ENCODE measurements around the gene CA12.

CA12 gene

DNA sequence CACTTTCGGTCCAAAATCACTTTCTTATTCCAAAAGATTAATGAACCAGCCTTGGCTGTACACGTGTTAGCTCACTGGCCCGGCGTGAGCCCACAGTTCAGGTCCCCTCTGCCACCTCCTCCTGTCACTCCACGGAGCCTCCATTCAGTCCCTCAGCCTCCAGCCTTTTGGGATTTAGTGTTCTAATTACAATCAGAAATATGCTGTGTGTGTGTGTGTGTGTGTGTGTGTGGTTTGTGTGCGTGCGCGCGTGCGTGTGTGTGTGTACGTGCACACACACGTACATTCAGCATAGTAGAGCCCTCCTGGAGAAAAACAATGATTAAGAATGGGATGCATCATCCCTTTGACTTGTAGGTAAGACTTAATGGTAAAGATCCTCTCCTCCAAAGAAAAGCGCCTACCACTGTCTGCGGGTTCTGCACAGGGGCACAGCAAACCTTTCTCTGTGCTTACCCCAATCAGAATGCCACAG, 801 bp downstream of the CA12 start:
- TF ChIP-seq, protein P1, sequence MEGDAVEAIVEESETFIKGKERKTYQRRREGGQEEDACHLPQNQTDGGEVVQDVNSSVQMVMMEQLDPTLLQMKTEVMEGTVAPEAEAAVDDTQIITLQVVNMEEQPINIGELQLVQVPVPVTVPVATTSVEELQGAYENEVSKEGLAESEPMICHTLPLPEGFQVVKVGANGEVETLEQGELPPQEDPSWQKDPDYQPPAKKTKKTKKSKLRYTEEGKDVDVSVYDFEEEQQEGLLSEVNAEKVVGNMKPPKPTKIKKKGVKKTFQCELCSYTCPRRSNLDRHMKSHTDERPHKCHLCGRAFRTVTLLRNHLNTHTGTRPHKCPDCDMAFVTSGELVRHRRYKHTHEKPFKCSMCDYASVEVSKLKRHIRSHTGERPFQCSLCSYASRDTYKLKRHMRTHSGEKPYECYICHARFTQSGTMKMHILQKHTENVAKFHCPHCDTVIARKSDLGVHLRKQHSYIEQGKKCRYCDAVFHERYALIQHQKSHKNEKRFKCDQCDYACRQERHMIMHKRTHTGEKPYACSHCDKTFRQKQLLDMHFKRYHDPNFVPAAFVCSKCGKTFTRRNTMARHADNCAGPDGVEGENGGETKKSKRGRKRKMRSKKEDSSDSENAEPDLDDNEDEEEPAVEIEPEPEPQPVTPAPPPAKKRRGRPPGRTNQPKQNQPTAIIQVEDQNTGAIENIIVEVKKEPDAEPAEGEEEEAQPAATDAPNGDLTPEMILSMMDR (conservative IDR thresholded peaks at IDR 0.05; ENCODE audit: low read length): no peak
- no peak for TF ChIP-seq EZH2phosphoT487 (IDR thresholded peaks at IDR 0.05; ENCODE audit: borderline replicate concordance)
- Histone ChIP-seq H3K27me3 (ENCODE audit: insufficient read depth, low read length, poor library complexity, severe bottlenecking) (no peaks in the 10 kb centered on the region), H4K20me1 (ENCODE audit: insufficient read depth, low read length, poor library complexity, severe bottlenecking) (no peaks in the 10 kb centered on the region), H3K9ac (ENCODE audit: low read depth, low read length, poor library complexity, severe bottlenecking) (no peak overlapping the region), H3K4me1 (ENCODE audit: insufficient read depth, low read length, poor library complexity, severe bottlenecking) (no peaks in the 10 kb centered on the region), H3K9me3 (ENCODE audit: insufficient read depth, low read depth, low read length) (no peaks in the 10 kb centered on the region), H2AFZ (ENCODE audit: low read length) (no peak overlapping the region), H3K9me2 (replicated peaks; ENCODE audit: low read depth, low read length) (no peaks in the 10 kb centered on the region), H3K4me3 (ENCODE audit: low read length, poor library complexity, severe bottlenecking) (no peak overlapping the region), H3F3A (ENCODE audit: low read depth) (no peaks in the 10 kb centered on the region), H3K79me2 (ENCODE audit: insufficient read depth, low read length) (no peaks in the 10 kb centered on the region), H3K4me2 (ENCODE audit: low read depth, low read length, poor library complexity, severe bottlenecking) (no peak overlapping the region), H3K36me3 (ENCODE audit: insufficient read depth, low read length) (no peaks in the 10 kb centered on the region)

DNA sequence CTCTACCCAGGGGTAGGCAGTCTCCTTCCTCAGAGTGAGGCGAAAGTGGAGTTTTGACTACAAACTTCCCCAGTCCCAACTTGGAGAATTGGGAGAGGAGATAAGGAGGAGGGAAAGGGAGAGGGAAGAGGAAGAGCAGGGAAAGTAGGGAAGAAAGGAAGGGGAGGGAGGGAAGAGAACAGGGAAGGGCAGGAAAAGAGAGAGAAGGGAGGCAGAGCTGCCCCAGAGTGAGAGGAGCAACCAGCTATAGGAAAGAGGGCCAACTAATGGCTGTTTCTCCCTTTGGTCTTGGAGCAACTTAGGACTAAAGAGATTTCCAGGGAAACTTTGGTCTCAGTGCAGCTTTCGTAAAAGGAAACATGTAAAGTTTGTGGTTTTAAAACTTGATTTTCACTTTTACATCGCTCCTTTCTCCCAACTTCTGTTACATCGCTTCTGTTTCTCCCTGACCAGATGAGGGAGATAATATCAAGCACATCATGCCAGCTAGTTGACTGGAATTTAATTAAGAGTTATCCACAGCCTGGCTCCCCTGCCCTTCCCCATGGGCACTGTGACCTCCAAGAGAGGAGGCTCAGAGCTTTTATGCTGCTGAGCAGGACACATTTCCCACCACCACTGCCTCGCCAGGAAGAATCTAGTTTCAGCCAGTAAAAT, 1.4 kb downstream of the CA12 start:
- H3K9ac ChIP-seq (ENCODE audit: low read depth, low read length, poor library complexity, severe bottlenecking): no peak overlapping the region
- H3K4me2 ChIP-seq (ENCODE audit: low read depth, low read length, poor library complexity, severe bottlenecking): no peak overlapping the region
- no peaks in the 10 kb centered on the region for H3K9me2 ChIP-seq (replicated peaks; ENCODE audit: low read depth, low read length)
- H3K4me1 ChIP-seq (ENCODE audit: insufficient read depth, low read length, poor library complexity, severe bottlenecking): no peaks in the 10 kb centered on the region
- no peaks in the 10 kb centered on the region for H3K9me3 ChIP-seq (ENCODE audit: insufficient read depth, low read depth, low read length)
- no peak overlapping the region for H3K4me3 ChIP-seq (ENCODE audit: low read length, poor library complexity, severe bottlenecking)
- no peaks in the 10 kb centered on the region for H3K79me2 ChIP-seq (ENCODE audit: insufficient read depth, low read length)
- no peaks in the 10 kb centered on the region for H3K36me3 ChIP-seq (ENCODE audit: insufficient read depth, low read length)
- no peak overlapping the region for H2AFZ ChIP-seq (ENCODE audit: low read length)
- no peaks in the 10 kb centered on the region for H4K20me1 ChIP-seq (ENCODE audit: insufficient read depth, low read length, poor library complexity, severe bottlenecking)
- H3F3A ChIP-seq (ENCODE audit: low read depth): no peaks in the 10 kb centered on the region
- TF ChIP-seq, protein P1 (conservative IDR thresholded peaks at IDR 0.05; ENCODE audit: low read length): no peak
- no peak for TF ChIP-seq EZH2phosphoT487 (IDR thresholded peaks at IDR 0.05; ENCODE audit: borderline replicate concordance)
- H3K27me3 ChIP-seq (ENCODE audit: insufficient read depth, low read length, poor library complexity, severe bottlenecking): no peaks in the 10 kb centered on the region

DNA sequence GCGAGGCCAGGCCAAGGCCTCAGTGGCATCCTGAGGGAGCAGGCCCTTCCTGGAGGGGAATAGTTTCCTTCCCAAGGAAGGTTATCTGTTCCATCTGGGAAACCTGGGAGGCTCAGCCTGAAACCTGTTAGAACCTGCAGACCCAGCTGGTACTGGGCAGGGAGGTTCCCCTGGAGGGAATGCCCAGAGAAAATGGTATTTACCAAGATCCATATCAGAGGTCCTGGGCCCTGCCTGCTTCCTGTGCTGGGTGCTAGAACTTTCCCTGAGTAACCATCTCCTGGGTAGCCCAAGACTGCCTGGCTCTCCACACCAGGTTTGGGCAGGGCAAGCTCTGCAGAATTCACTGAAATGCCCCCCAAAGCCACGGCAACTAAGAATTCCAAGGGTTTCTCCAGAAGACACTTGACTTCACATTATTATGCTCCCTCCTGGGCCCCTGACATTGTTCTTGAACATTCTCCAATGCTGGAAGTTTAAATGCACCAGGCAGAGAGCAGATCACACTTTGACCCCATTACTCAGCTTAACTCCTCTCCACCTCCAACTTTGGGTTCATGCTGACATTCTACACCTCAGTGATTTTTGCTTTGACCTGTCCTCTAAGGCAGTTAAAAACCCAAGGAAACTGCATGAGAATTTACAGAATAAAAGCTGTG, 2.0 kb downstream of the CA12 start:
- peaks cover 4% of the 10 kb centered on the region for H3K4me1 ChIP-seq (ENCODE audit: insufficient read depth, low read length, poor library complexity, severe bottlenecking)
- TF ChIP-seq EZH2phosphoT487 (IDR thresholded peaks at IDR 0.05; ENCODE audit: borderline replicate concordance): no peak
- TF ChIP-seq, protein P1 (conservative IDR thresholded peaks at IDR 0.05; ENCODE audit: low read length): no peak
- no peak overlapping the region for H3K9ac ChIP-seq (ENCODE audit: low read depth, low read length, poor library complexity, severe bottlenecking)
- H3K27me3 ChIP-seq (ENCODE audit: insufficient read depth, low read length, poor library complexity, severe bottlenecking): no peaks in the 10 kb centered on the region
- no peaks in the 10 kb centered on the region for H3K36me3 ChIP-seq (ENCODE audit: insufficient read depth, low read length)
- H3K4me3 ChIP-seq (ENCODE audit: low read length, poor library complexity, severe bottlenecking): no peak overlapping the region
- no peak overlapping the region for H2AFZ ChIP-seq (ENCODE audit: low read length)
- H3K9me3 ChIP-seq (ENCODE audit: insufficient read depth, low read depth, low read length): no peaks in the 10 kb centered on the region
- no peak overlapping the region for H3K4me2 ChIP-seq (ENCODE audit: low read depth, low read length, poor library complexity, severe bottlenecking)
- no peaks in the 10 kb centered on the region for H3K9me2 ChIP-seq (replicated peaks; ENCODE audit: low read depth, low read length)
- no peaks in the 10 kb centered on the region for H3F3A ChIP-seq (ENCODE audit: low read depth)
- H3K79me2 ChIP-seq (ENCODE audit: insufficient read depth, low read length): no peaks in the 10 kb centered on the region
- no peaks in the 10 kb centered on the region for H4K20me1 ChIP-seq (ENCODE audit: insufficient read depth, low read length, poor library complexity, severe bottlenecking)
